Astrocyte of the spinal cord (primary cell): Measurements from ENCODE around the gene FBXL15.

ENCODE experiments used
- DNase-seq: peaks from one replicate; pipeline ENCODE4 v3.0.0; 2011; ENCODE audit warnings: low read depth, low spot score
- H3K4me3 ChIP-seq: 2 replicates; pipeline ENCODE4 v1.5.1; 2011; ENCODE audit warnings: low read depth, mild to moderate bottlenecking, low read length, moderate library complexity
- in situ Hi-C: cut with HindIII; loops from 2 replicates; pipeline ENCODE4 v1.10.0; 2017; ENCODE audit warnings: low sequenced_read_pairs
- TF ChIP-seq, protein P1 (sequence below): IDR thresholded peaks from 2 replicates; pipeline ENCODE4 v1.5.1; 2012; ENCODE audit warnings: low read depth, mild to moderate bottlenecking, low read length, inconsistent platforms

FBXL15 gene

DNA sequence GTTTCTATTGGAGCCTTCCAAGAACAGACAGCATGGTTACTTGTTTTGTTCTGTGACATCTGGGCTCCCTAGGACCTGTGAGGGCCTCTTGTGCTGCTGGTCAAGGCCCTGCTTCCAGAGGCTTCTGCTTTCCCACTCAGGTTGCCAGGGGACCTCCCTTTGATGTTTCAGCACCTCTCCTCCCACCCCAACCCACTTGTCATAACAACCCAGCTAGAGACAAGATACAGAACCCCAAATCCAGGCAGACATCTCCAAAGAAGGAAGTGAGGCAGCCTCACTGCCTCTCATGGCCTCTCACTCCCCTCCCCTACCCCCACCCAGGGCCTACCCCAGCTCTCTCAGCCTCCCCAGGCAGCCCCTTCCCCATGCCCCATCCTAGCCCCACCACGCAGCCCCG lies 13.8 kb upstream of the FBXL15 start:
- in situ Hi-C loops: no loop called here
- TF ChIP-seq, protein P1, sequence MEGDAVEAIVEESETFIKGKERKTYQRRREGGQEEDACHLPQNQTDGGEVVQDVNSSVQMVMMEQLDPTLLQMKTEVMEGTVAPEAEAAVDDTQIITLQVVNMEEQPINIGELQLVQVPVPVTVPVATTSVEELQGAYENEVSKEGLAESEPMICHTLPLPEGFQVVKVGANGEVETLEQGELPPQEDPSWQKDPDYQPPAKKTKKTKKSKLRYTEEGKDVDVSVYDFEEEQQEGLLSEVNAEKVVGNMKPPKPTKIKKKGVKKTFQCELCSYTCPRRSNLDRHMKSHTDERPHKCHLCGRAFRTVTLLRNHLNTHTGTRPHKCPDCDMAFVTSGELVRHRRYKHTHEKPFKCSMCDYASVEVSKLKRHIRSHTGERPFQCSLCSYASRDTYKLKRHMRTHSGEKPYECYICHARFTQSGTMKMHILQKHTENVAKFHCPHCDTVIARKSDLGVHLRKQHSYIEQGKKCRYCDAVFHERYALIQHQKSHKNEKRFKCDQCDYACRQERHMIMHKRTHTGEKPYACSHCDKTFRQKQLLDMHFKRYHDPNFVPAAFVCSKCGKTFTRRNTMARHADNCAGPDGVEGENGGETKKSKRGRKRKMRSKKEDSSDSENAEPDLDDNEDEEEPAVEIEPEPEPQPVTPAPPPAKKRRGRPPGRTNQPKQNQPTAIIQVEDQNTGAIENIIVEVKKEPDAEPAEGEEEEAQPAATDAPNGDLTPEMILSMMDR: no peak
- no peak overlapping the region for H3K4me3 ChIP-seq
- no peak for DNase-seq

DNA sequence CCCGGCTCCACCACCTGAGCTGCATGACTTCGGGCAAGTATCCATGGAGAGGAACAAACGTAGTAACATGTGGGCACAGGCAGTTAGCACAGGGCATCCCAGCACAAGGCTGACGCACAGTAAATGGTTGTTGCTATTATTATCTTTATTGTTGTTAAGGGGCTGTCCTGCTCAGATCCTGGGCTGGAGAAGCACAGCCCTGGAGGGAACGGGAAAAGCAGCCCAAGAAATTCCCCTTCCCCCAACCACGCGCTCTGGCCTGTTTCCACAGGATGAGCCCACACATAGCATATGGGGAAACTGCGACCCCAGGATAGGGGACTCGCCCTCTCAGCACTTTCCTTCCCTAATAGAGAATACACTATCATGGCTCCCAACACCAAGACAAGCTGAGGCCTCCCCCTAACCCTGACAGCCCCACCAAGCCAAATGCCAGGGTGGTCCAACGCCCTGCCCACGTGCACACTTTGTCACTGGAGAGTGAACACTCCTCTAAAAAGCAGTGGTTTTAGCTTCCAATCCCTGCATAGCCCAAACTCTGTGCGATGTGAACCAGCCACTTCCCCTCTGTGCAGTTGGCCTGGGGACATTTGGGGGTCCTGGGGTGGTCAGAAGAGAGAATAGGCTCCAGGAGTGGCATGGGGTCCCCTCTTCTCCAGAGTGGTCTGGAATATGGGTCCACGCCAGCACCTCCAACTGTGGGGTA lies 13.1 kb upstream of the FBXL15 start:
- TF ChIP-seq, protein P1: no peak
- no peak overlapping the region for H3K4me3 ChIP-seq
- in situ Hi-C loops: no loop called here
- DNase-seq: no peak

DNA sequence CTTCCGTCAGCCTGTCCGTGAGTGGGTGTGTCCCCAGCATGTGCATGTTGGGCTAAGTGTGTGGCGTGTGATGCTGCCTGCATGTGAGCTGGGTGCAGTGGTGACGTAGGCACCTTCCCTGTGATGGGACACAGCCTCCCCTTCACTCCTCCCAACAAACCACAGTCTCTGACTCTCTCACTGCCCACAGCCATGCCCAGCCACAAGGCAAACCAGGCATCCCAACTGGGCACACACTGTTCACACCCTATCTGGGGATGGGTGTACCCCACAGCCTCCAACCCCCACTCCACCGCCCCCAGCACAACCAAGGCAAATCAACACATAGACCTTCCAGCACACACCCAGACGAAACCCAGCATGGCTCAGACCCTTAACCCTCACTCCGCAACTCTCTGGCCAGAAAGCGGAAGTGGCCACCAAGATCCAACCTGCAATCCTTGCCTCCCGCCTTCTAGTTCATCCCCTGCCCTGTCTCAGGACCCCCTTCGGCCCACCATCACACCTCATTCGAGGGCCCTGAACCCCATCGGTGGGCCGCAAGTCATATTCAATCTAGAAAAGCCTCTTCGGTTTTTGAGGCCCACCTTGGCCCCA lies 12.4 kb upstream of the FBXL15 start:
- H3K4me3 ChIP-seq: no peak overlapping the region
- no peak for DNase-seq
- in situ Hi-C loops: no loop called here
- TF ChIP-seq, protein P1: no peak

DNA sequence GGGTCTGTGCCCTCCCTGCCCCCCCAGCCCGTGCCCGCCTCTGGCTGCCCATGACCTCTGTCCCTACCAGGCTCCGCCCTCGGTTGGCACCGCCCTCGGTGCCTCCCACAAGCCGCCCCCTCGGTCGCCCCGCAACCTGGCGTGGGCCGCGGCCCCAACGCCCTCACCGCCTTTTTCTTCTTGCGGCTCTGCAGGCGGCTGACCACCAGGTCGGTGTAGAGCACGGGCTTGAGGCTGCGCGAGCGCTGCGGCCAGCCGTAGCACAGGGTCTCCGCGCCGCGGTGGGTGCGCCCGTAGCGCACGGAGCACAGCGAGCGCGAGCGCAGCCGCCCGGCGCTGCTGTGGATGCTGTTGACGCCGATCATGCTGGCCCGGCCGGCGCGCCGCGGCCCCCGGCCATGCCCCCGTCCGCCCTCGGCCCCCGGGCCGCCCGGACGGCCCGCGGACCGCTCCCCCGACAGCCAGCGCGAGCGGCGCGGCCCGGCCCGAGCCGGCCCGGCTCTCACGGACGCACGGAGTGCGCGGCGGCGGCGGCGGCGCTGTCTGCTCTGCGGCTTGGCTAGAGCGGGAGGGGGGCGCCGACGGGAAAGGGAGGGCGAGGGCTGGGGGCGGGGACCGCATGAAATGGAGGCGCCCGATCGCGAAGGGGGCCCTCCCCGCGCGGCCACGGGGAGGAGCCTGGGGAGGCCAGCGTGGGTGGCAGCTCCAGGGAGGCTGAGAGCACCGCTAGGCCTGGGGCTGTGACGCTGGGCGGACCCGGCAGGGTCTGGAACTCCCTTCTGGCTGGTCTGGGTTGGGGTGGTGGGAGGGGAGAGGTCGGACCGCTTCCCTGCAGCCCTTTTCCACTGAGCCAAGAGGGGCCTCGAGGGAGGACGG lies 11.7 kb upstream of the FBXL15 start:
- TF ChIP-seq, protein P1: no peak
- in situ Hi-C loops: no loop called here
- no peak overlapping the region for H3K4me3 ChIP-seq
- no peak for DNase-seq

DNA sequence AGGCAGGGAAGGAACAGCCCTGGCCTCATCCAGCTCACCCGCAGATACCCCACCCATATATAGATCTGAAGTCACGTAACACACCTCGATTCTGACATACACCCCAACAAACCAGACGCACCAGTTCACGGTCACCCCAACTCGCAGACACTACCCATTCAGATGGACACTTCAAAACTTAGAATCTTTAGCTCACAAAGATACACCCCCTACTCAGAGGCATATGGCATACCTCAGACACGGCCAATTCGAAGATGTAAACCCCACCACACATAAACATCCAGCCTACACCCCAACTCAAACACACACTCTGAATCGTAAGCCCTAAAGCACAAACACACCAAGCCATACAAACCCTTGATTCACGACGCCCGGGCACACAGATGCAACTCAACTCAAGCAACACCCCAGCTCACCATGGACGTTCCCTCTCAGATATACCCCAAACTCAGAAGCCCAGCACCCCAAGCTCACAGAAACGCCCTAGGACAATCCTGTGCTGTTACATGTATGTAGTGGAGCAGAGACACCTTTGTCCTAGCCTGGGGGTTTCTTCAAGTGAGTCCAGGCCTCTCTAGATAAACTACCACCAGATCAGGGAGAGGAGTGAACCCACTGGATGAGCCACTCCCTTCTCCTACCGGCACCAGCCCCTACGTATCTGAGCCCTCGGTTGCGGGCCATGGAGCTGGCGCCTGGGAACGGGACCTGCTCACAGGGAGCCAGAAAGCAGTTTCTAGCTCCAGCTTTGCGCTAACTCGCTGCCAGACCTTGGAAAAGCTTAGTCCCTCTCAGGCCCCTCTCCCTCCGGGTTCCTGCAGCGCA lies 10.8 kb upstream of the FBXL15 start:
- peak overlapping the region; percentile 24 for H3K4me3 ChIP-seq
- TF ChIP-seq, protein P1: no peak
- DNase-seq: no peak
- in situ Hi-C loops: no loop called here
